Pancreas (tissue), 10 donors: ENCODE data around the gene CDKN2AIPNL. TPM values are rescaled to one million over a fixed set of nuclear protein-coding genes. Genes with fewer than 3 reads are reported as not detected.
A peak's percentile ranks its signal among the peaks of the same experiment; 100 is the strongest.

ENCODE experiments used
- ATAC-seq, 4 donors: fragments of 200-7000 bp; cut with Tn5 transposase; one replicate each; pipeline versions ENCODE4 v1.8.0 to v1.9.1; 2020; ENCODE audit warnings: mild to moderate bottlenecking in 4 of 4, moderate library complexity in 4 of 4
- DNase-seq, 6 donors: peaks; one replicate each; pipeline ENCODE4 v3.0.0-alpha.2; 2020
- FAIRE-seq: peaks from 2 replicates; lab custom pipeline; 2012; peaks lifted over from hg19 to GRCh38; lab: Jason Lieb, UNC
- H3K27ac ChIP-seq, 4 donors: fragments of 200-600 bp; sonication (generic); 1 replicate in 3 of 4; 2 replicates in 1 of 4; pipeline versions ENCODE4 v1.5.0 to v1.8.0; 2020
- H3K27me3 ChIP-seq, 4 donors: fragments of 200-600 bp; one replicate each; pipeline ENCODE4 v1.8.0; 2021
- H3K36me3 ChIP-seq, 3 donors: fragments of 200-600 bp; sonication (generic) in 1 of 3; one replicate each; pipeline versions ENCODE4 v1.5.0 to v1.8.0; 2020 to 2021
- H3K4me1 ChIP-seq, 3 donors: fragments of 200-600 bp; one replicate each; pipeline ENCODE4 v1.8.0; 2021
- H3K4me3 ChIP-seq, 4 donors: fragments of 200-600 bp; sonication (generic) in 2 of 4; one replicate each; pipeline versions ENCODE4 v1.5.0 to v1.8.0; 2020 to 2021
- H3K9me3 ChIP-seq, 4 donors: fragments of 200-600 bp; one replicate each; pipeline ENCODE4 v1.8.0; 2021
- WGBS, 2 donors: extraction: QIAGEN DNeasy Blood & Tissue Kit; methylation state at CpG; one replicate each; pipeline ENCODE4 v1.1.7; 2013; 5-methylcytosine and 5-hydroxymethylcytosine counted together
- intact Hi-C, 3 donors: fragments of 100-400 bp; cut with DNase I; formaldehyde crosslinking; loops; one replicate each; pipeline versions ENCODE4 v1.11.1 to v1.14.2; 2022
- polyA plus RNA-seq, 2 donors: library from polyadenylated mRNA; stranded (reverse); fragments of 200-250 nt; gene quantifications; one replicate each; pipeline ENCODE4 v1.2.3, GENCODE V29; 2013
- total RNA-seq, 6 donors: library from RNA; stranded (reverse); fragmentation: NEBNext Ultra II Directional in 4 of 6; extraction: Animal tissue kit (Norgen Biotek cat#: 25700) in 4 of 6; gene quantifications; one replicate each; pipeline versions ENCODE4 v1.2.1 to v1.2.4, GENCODE V29; 2021 to 2023
- TF ChIP-seq, protein P1 (sequence below), 4 donors: fragments of 200-600 bp; sonication (generic) in 3 of 4; IDR thresholded peaks; one replicate each; pipeline versions ENCODE4 v1.5.0 to v1.8.0; 2021; ENCODE audit warnings: antibody characterized with exemption in 4 of 4
- donor health status: healthy with polysubstance abuse.
- donor health status: DM: no; HTN: no; CAD: no; lungs with moderate emphysema.
- donor health status: DM: no; HTN: no; CAD: no.
- donor health status: control.
- donor health status: control.
- donor health status: Bipolar disorder and iron deficiency.
- donor health status: DM: yes; HTN: yes; CAD: no.
- donor health status: DM: no; HTN: no; CAD: no.
- donor health status: DM: no; HTN: no; CAD: no.
- donor health status: DM: yes; HTN: yes; CAD: no.

Gene CDKN2AIPNL, protein sequence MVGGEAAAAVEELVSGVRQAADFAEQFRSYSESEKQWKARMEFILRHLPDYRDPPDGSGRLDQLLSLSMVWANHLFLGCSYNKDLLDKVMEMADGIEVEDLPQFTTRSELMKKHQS
- 10 to 100 TPM; 11.9 to 24.6 (median 15.8) TPM for total RNA-seq
- polyA plus RNA-seq = 10 to 100 TPM; 26.8 to 42.5 TPM

DNA sequence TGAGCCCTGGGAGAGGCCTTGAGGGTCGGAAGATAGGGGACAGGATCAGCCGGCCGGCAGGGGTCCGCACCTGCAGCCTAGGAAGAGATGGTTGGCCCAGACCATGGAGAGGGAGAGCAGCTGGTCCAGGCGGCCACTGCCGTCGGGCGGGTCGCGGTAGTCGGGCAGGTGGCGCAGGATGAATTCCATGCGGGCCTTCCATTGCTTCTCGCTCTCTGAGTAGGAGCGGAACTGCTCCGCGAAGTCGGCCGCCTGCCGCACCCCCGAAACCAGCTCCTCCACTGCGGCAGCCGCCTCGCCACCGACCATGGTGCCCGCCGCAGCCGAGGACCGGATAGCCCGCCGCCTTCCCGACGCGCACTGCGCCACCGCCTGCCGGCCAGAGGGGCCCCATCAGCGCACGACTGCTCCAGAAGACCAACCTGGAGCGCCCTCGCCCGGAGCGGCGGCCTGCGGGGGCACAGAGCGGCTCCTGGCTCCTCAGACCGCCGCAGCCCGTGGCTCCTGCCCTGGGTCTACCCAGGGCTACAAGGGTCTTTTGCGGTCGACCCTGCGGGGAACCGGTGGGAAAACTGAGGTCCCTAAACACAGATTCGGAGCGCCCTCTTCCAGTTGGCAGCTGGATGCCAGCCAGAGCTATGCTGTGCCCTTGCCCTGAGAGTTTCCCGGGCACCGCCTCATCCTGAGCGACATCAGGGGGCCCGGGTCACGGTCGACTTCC lies at the start of gene CDKN2AIPNL:
Gene CDKN2AIPNL (minus strand): TSS at position 336 of the 721 bp plus-strand sequence. CDS start 27 bp downstream, at position 309.
- peak within 1 kb of the TSS; percentile 58 to 90 (median 66) for H3K4me3 ChIP-seq
- H3K27ac ChIP-seq = peak within 1 kb of the TSS; percentile 54 to 93 (median 78)
- no peak for FAIRE-seq
- H3K9me3 ChIP-seq = no peaks in the 10 kb centered on the region
- H3K4me1 ChIP-seq = peaks cover 27 to 42% (median 37%) of the 10 kb centered on the region in 3 donors
- TF ChIP-seq, protein P1, sequence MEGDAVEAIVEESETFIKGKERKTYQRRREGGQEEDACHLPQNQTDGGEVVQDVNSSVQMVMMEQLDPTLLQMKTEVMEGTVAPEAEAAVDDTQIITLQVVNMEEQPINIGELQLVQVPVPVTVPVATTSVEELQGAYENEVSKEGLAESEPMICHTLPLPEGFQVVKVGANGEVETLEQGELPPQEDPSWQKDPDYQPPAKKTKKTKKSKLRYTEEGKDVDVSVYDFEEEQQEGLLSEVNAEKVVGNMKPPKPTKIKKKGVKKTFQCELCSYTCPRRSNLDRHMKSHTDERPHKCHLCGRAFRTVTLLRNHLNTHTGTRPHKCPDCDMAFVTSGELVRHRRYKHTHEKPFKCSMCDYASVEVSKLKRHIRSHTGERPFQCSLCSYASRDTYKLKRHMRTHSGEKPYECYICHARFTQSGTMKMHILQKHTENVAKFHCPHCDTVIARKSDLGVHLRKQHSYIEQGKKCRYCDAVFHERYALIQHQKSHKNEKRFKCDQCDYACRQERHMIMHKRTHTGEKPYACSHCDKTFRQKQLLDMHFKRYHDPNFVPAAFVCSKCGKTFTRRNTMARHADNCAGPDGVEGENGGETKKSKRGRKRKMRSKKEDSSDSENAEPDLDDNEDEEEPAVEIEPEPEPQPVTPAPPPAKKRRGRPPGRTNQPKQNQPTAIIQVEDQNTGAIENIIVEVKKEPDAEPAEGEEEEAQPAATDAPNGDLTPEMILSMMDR (IDR thresholded peaks at IDR 0.05) = peak; percentile 34 to 78 (median 58)
- DNase-seq = peak; percentile 89 to 97 (median 92)
- 1% methylated on average over 59 to 61 of the region's 61 CpGs for WGBS, 2 donors
- peaks cover 0 to 1% (median 0%) of the 10 kb centered on the region in 3 donors for H3K36me3 ChIP-seq
- H3K27me3 ChIP-seq = no peaks in the 10 kb centered on the region
- ATAC-seq = peak; percentile 92 to 98 (median 93)
- intact Hi-C loops = loop anchor here in 2 of 3 donors (5.0 kb wide), 1 partner anchor 116 kb away; the partner anchor contains the start of gene JADE2 (in 2 of the 2)

DNA sequence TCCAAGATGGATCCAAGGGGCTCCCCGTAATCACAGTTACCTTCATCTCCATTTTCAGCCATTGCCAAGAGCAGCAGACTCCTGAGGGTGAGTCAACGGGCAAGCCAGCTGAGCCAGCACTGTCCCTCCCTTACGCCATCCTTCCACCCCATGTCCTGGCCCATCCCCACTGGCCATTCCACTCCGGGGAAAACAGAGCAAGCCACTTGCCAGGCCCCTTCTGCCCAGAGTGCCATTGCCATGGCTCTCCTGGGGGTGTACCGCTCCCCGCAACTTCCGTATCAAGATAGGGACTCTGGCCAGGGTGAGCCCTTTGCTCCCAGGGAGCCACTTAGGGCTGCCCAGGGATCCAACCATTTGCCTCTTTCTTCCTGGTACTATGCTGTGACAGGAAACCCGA lies 48.9 kb upstream of the CDKN2AIPNL start:
- no peak for DNase-seq
- intact Hi-C loops = no loop called here
- no peak for FAIRE-seq

DNA sequence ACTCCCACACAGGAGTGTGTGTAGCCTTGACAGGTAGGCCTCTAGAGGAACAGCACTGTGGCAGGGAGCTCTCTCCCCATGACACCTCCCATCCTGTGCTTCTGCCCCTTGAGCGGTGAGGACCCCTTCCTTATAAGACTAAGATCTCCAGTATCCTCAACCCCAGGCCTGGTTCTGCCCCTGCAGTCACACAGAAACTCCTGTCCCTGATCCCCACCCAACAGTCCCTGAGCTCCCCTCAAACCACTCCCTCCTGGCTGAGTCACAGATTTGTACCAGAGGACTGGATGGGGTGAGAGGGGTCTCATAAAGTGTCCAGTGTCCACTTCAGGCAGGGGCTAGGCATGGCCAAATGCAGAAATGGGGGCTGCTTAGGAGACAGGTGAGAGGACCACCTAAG lies 47.8 kb upstream of the CDKN2AIPNL start:
- FAIRE-seq = no peak
- WGBS, 2 donors = 94 to 96% methylated on average over 1 of the region's 1 CpG
- no peak overlapping the region for H3K4me3 ChIP-seq
- no peaks in the 10 kb centered on the region for H3K36me3 ChIP-seq
- no peak for DNase-seq
- TF ChIP-seq, protein P1 (IDR thresholded peaks at IDR 0.05) = no peak
- no peak overlapping the region for H3K27ac ChIP-seq
- no peaks in the 10 kb centered on the region for H3K4me1 ChIP-seq
- ATAC-seq = no peak
- no peaks in the 10 kb centered on the region for H3K27me3 ChIP-seq
- no peaks in the 10 kb centered on the region for H3K9me3 ChIP-seq
- intact Hi-C loops = no loop called here

More for the DNA sequence above, 48.9 kb upstream of the CDKN2AIPNL start:
- no peak overlapping the region for H3K4me3 ChIP-seq
- H3K4me1 ChIP-seq = peaks cover 4 to 5% (median 5%) of the 10 kb centered on the region in 3 donors
- TF ChIP-seq, protein P1 (IDR thresholded peaks at IDR 0.05) = no peak
- no peaks in the 10 kb centered on the region for H3K27me3 ChIP-seq
- 82 to 94% methylated on average over 8 of the region's 8 CpGs for WGBS, 2 donors
- ATAC-seq = no peak
- no peaks in the 10 kb centered on the region for H3K9me3 ChIP-seq
- no peak overlapping the region for H3K27ac ChIP-seq
- no peaks in the 10 kb centered on the region for H3K36me3 ChIP-seq

DNA sequence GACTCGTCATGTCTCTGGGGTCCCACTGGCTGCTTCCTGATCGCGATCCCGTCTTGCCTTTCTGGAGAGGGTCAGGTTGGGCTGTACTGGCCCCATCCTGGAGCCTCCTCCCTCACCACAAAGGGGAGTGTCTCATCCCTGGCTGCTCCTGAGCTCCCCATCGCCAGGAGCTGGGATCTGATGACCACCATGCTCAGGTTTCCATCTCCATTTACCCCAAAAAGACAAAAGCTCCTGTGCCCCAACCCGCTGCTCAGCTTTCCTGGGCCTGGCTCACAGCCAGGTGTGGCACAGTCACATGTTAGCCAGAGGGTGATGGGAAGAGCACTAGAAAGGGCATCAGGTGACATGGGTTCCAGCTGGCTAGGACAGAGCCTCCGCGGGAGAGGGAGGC lies 47.3 kb upstream of the CDKN2AIPNL start:
- TF ChIP-seq, protein P1 (IDR thresholded peaks at IDR 0.05) = no peak
- Histone ChIP-seq H3K27ac (no peak overlapping the region), H3K9me3 (no peaks in the 10 kb centered on the region), H3K4me1 (no peaks in the 10 kb centered on the region), H3K4me3 (no peak overlapping the region), H3K27me3 (no peaks in the 10 kb centered on the region), H3K36me3 (no peaks in the 10 kb centered on the region)
- DNase-seq (no peak), ATAC-seq (no peak), FAIRE-seq (no peak)
- intact Hi-C loops = no loop called here
- 92% methylated on average over 8 of the region's 8 CpGs for WGBS, 2 donors
